ENCODE results near the gene CLEC4A.
"Not testable (repeated sequence)": the region's sequence is repeated elsewhere in the genome, so short reads cannot be mapped to it uniquely, and the experiment has no call there.

CLEC4A gene

DNA sequence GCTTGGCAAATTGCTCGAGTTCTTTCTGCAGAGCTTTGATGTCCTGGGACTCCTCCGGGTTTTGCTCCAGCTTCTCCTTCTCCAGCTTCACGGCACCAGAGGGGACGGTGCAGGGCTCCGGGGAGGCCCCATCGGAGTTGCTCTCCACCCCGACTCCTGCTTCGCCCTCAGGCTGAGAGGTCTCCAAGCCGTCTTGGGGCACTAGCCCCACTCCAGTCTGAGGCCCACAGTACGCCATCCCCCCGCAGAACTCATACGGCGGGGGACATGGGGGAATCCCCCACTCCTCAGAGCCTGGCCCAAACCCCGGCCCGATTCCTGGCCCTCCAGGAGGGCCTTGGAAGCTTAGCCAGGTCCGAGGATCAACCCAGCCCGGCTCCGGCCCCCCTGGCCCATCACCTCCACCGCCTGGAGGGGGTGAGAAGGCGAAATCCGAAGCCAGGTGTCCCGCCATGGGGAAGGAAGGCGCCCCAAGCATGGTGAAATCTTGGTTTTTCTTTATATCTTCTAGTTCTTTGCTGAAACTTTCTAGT lies 11.0 kb downstream of the CLEC4A start:
- DNase-seq = not testable (repeated sequence)

DNA sequence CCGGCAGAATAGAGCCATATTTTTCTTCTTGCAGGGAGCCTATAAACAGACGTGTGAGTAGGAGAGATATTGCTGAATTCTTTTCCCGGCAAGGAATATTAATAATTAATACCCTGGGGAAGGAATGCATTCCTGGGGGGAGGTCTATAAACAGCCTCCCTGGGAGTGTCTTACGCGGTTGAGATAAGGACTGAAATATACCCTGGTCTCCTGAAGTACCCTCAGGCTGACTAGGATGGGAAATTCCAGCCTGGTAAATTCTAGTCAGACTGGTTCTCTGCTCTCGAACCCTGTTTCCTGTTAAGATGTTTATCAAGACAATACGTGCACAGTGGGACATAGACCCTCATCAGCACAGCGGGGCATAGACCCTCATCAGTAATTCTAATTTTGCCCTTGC lies 18.2 kb downstream of the CLEC4A start:
- not testable (repeated sequence) for DNase-seq

DNA sequence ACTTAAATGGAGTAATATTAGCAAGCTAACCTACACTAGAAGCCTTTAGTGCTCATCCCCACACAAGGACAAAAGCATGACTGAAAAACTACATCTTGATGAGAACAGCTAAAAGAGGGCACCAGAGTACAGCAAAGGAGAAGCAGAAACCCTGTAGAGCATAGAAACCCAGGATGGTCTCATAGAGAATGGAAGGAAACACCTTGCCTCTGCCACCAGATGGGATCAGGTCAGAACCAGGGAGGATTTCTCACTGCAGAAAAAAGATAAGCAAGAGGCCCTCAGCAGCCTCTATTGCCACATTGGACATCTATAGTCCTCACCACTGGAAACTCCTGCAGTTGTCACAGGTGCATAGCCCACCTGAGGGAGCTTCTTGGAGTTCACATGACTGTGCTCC lies 19.8 kb downstream of the CLEC4A start:
- no peak for DNase-seq

DNA sequence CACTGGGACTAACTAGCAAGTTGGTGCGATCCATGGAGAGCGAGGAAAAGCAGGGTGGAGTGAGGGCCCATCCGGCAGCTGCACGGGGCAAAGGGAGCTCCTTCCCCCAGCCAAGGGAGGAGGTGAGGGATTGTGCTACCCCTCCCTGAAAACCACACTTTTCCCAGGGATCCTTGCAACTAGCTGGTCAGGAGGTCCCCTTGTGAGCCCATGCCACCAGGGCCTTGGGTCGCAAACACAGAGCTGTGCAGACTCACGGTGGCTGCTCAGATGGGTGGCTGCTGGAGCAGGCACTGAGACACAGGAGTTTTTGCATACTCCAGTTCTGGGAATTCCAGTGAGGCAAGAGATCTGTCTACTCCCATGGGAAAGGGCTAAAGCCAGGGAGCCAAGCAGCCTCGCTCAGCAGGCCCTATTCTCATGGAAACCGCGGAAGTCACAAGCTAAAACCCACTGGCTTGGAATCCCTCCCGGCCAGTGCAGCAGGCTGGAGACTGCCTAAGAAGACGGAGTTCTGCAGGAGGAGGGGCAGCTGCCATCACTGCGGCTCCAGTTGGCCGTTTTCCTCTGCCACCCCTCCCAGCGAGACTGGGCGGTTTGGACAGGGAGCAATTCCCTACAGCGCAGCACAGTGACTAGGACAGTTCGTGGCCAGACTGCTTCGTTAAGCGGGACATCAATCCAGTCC lies 22.5 kb downstream of the CLEC4A start:
- DNase-seq = no peak

DNA sequence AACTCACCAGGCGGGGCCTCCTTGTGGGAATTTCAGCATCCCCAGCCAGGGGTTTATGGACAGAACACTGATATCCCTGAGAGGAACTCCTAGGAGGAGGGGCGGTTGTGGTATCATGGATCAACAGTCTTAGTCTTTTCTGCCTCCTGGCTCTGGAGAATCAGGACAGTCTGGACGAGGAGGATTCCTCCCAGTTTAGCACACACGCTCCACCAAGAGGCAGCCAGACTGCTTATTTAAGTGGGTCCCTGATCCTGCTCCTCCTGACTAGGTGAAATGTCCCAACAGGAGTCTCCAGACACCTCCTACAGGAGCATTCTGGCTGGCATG lies 23.0 kb downstream of the CLEC4A start:
- no peak for DNase-seq

DNA sequence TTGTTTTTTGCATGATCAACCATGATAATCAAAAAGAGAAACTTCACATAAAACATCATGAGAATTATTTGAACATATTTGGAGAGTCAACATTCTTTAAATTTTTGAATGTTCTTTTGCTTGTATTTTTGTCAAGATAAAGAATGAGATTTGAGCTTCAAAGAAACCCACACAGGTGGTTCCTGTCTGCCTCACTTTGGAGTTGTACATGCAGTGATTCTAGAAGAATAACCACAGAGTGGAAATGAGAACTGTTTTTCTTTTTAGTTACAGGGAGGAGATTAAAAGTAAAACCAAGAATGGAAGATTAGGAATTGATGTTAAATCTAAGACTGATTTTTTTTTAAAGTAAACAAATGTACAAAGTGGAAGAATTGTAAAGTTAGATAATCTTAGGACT lies 31.1 kb downstream of the CLEC4A start:
- no peak for DNase-seq

DNA sequence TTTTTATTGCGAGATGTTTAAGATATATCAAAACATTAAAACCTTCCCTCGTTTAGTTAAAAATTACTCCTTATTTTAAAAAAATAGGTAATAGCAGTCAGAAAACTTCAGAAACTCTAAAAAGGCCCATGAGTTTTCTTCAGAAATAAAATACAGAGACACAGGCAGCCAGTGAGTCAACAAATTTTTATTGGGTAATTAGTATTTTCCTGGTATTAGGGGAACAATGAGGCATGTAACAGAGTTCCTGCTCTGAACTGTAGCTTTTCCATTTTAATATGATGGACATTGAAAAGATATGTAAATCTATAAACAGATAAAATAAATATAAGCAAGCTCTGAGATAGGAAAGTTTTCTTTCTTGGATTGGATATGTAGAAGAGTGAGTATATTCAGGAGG lies 33.0 kb downstream of the CLEC4A start:
- peak; percentile 37 to 81 (median 80) for DNase-seq

DNA sequence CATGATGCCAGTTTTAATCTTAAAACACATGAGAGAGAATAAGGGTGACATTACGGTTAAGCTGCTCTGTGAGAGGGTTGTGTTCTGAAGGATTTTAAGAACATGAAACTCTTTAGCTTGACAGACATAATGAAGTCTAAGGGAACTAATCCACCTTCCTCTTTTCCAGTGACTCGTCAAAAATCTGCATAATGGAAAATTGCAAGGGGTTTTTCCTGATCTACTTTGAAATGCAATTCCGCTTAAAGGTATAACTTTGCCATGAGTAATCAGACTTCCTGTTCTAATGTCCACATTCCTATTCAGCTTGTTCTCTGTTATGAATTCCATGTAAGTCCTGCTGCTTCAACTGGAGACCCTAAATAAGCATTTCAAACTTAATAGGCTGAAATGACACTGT lies 33.4 kb downstream of the CLEC4A start, which contains the start of gene ZNF705A:
Gene ZNF705A, plus strand, starts transcription at position 171 of the 400 bp plus-strand sequence. CDS start 15,611 bp downstream, outside the sequence.
- DNase-seq = peak; percentile 74 to 96 (median 93)

DNA sequence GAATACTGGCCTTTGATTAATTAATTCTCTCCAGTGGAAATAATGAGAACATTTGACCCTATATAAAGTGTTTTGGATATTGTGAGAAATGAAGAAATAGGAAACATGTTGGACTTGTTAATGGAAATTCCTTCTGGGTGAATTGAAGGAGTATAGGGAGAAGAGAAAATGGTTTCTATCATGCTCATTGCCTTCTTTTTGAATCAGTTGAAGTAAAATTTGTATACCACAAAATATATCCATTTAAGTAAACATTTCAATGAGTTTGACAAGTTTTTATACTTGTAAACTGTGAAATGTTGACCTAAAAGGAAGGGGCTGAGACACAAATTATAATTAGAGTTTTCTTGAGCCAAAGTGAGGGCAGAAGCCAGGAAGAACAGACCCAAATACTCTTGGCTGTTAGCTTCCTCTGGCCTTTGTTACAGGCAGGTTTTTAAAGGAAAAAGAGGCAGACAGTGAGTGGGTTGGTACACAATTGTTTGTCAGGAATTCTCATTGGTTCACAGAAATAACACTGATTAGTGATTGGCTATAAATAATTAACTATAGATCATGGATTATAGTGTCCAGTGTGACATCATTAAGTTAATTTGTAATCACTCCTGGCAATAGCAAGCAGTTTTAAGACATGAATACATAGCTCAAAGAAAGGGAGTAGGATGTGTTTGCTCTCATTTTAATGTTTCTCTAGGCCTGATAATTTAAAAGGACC lies 34.2 kb downstream of the CLEC4A start:
- DNase-seq = no peak

DNA sequence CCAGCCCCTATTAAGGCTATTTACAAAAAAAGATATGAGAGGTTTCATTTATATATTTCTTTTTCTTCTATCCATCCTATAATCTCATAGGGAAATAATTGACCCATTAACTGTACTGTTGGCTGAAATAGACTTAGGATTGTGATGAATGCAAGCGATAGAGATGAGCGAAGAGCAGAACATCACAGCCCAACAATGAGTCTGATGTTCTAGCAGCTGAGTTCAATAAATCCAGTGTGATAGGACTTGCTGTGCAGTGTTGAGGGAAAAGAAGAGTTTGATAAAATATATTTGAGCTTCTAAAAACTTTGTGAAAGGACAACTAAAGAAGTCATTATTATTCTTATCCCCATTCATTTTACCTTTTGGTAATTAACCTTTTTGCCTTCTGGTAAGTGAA lies 49.5 kb downstream of the CLEC4A start:
- not testable (repeated sequence) for DNase-seq

DNA sequence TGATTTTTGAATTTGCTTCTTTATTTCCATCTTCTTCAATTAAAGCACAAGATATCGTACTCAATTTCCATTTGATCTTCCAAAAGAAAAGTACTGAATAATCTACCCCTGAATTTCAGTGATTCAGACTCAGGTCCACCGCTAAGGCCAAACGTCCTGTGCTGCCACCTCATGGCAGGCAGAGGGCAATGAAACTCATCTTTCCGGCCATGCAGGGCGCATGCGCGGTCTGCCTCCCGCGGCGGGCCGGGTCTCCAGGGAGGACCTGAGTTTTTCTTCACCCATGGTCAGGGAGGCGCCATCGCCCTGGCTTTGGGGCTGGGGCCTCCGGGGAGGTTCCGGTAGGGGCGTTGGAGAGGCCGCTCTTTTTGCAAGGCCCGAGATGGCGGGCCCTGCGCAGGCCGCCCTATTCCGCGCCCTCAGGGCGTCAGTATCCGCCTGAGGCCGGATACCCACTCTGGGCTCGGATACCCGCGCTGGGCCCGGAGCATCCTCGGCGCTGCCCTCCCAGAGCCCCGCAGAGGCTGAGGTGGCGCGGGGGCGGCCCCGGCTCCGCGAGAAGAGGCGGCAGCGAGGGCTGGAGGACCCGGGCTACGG lies 56.7 kb downstream of the CLEC4A start:
- peak; percentile 67 to 81 (median 72) for DNase-seq

DNA sequence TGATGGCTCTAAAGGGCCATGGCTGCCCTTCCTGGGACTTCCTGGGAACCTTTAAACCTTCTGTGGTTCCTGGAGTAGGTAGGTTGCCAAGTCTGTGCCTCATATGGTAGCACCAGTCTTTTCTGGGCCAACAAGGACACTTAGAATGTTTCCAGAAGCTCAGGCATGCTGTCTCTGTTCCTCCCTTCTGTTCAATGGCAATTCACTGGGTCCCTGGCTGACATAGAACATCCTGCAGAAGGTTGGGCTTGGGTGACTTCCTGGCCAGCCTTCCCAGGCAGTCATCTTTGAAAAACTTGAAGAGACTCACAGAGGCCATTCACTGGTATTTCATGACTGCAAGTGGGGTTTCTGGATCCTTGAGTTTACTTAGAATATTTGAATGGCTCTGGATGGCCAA lies 57.9 kb downstream of the CLEC4A start:
- not testable (repeated sequence) for DNase-seq

DNA sequence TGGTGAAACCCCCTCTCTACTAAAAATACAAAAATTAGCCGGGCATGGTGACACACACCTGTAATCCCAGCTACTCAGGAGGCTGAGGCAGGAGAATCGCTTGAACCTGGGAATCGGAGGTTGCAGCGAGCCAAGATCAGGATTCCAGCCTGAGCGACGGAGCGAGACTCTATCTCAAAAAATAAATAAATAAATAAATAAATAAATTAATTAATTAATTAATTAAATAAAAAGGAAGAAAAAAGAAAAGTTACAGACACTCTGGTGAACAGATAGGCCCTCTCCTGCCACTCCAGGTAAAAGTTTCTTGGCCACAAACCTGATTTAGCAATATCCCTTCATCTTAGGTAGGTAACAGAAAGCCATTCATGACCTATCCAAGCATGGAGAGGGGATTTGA lies 59.5 kb downstream of the CLEC4A start:
- DNase-seq = not testable (repeated sequence)

DNA sequence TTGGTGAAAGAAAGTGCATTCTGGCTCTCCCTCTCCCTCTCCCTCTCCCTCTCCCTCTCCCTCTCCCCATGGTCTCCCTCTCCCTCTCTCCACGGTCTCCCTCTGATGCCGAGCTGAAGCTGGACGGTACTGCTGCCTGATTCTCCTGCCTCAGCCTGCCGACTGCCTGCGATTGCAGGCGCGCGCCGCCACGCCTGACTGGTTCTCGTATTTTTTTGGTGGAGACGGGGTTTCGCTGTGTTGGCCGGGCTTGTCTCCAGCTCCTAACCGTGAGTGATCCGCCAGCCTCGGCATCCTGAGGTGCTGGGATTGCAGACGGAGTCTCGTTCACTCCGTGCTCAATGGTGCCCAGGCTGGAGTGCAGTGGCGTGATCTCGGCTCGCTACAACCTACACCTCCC lies 59.9 kb downstream of the CLEC4A start:
- not testable (repeated sequence) for DNase-seq

DNA sequence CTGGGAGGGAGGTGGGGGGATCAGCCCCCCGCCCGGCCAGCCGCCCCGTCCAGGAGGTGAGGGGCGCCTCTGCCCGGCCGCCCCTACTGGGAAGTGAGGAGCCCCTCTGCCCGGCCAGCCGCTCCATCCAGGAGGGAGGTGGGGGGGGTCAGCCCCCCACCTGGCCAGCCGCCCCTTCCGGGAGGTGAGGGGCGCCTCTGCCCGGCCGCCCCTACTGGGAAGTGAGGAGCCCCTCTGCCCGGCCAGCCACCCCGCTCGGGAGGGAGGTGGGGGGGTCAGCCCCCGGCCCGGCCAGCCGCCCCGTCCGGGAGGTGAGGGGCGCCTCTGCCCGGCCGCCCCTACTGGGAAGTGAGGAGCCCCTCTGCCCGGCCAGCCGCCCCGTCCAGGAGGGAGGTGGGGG lies 60.8 kb downstream of the CLEC4A start:
- DNase-seq = not testable (repeated sequence)

DNA sequence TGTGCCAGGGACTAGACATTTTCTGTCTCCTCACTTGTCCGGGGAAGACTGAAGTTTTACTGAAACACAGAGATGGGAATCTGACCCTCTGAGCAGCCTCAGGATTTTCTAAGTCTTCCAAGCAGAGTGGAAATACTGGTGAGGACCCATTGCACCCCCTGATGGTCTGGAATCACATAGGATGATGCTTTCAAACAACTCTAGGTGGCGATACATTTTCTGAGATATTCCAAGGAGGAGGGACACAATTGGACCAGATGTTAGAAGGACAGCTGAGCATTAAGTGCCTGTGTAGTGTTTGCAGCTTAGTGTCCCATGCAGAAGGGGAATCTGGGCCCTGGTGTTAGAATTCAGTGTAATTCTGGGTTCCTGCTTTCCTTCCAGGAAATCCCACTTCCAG lies 64.7 kb downstream of the CLEC4A start:
- not testable (repeated sequence) for DNase-seq
